Neuron (in vitro differentiated cells): ENCODE results near the gene PPM1N.
"Not testable (repeated sequence)": the region's sequence is repeated elsewhere in the genome, so short reads cannot be mapped to it uniquely, and the experiment has no call there.

ENCODE experiments used
- H2AFZ ChIP-seq: one replicate; pipeline ENCODE4 v1.6.1; 2013; ENCODE audit warnings: low read depth, mild to moderate bottlenecking, inconsistent platforms, low read length, moderate library complexity
- H3K27me3 ChIP-seq: one replicate; pipeline ENCODE4 v1.6.1; 2013; ENCODE audit warnings: low read length; ENCODE audit not compliant: insufficient read depth
- H3K36me3 ChIP-seq: one replicate; pipeline ENCODE4 v1.6.1; 2013; ENCODE audit warnings: low read length; ENCODE audit not compliant: insufficient read depth
- H3K4me1 ChIP-seq: one replicate; pipeline ENCODE4 v1.6.1; 2013; ENCODE audit warnings: low read length; ENCODE audit not compliant: insufficient read depth
- H3K4me3 ChIP-seq: 2 replicates; pipeline ENCODE4 v1.5.1; 2013; ENCODE audit warnings: mild to moderate bottlenecking, low read length, moderate library complexity
- H3K9me3 ChIP-seq: one replicate; pipeline ENCODE4 v1.6.1; 2013; ENCODE audit warnings: low read length

The PPM1N gene

GRCh38 chr19:45502111-45502510 lies 3.9 kb downstream of the PPM1N start:
- H2AFZ ChIP-seq, result no peak overlapping the region
- no peaks in the 10 kb centered on the region for H3K36me3 ChIP-seq
- H3K27me3 ChIP-seq, result peaks cover 39% of the 10 kb centered on the region
- peaks cover 3% of the 10 kb centered on the region for H3K4me1 ChIP-seq
- no peak overlapping the region for H3K4me3 ChIP-seq
- no peaks in the 10 kb centered on the region for H3K9me3 ChIP-seq

GRCh38 chr19:45503909-45504308 lies 5.7 kb downstream of the PPM1N start:
- Histone ChIP-seq H3K4me1 (peaks cover 12% of the 10 kb centered on the region), H3K27me3 (peaks cover 26% of the 10 kb centered on the region), H2AFZ (no peak overlapping the region), H3K4me3 (no peak overlapping the region), H3K9me3 (no peaks in the 10 kb centered on the region), H3K36me3 (no peaks in the 10 kb centered on the region)

GRCh38 chr19:45505151-45505995 lies 7.1 kb downstream of the PPM1N start:
- Histone ChIP-seq H3K36me3 (no peaks in the 10 kb centered on the region), H3K9me3 (no peaks in the 10 kb centered on the region), H3K27me3 (peaks cover 14% of the 10 kb centered on the region), H2AFZ (no peak overlapping the region), H3K4me3 (no peak overlapping the region), H3K4me1 (peaks cover 15% of the 10 kb centered on the region)

GRCh38 chr19:45505996-45506245 lies 7.7 kb downstream of the PPM1N start:
- H3K9me3 ChIP-seq, result no peaks in the 10 kb centered on the region
- no peak overlapping the region for H3K4me3 ChIP-seq
- H3K27me3 ChIP-seq, result peaks cover 14% of the 10 kb centered on the region
- no peaks in the 10 kb centered on the region for H3K36me3 ChIP-seq
- H3K4me1 ChIP-seq, result peaks cover 15% of the 10 kb centered on the region
- no peak overlapping the region for H2AFZ ChIP-seq

- H3K9me3 ChIP-seq, result no peaks in the 10 kb centered on the region
- H2AFZ ChIP-seq, result peak overlapping the region; percentile 89
- peaks cover 9% of the 10 kb centered on the region for H3K27me3 ChIP-seq
- peaks cover 15% of the 10 kb centered on the region for H3K4me1 ChIP-seq
- peak overlapping the region; percentile 72 for H3K4me3 ChIP-seq
- H3K36me3 ChIP-seq, result no peaks in the 10 kb centered on the region
Observed at GRCh38 chr19:45506246-45506988, 8.2 kb downstream of the PPM1N start.

- Histone ChIP-seq H3K4me3 (peak within 1 kb of the TSS; percentile 72), H3K36me3 (no peaks in the 10 kb centered on the region), H2AFZ (peak within 1 kb of the TSS; percentile 89), H3K27me3 (peaks cover 4% of the 10 kb centered on the region), H3K4me1 (peaks cover 15% of the 10 kb centered on the region), H3K9me3 (no peaks in the 10 kb centered on the region)
Observed at GRCh38 chr19:45506989-45507871, 9.0 kb downstream of the PPM1N start, which contains the start of gene VASP. TSS of gene VASP (plus strand) at chr19:45507479. CDS start at chr19:45507772, 293 bp downstream.

- H3K9me3 ChIP-seq, result no peaks in the 10 kb centered on the region
- H2AFZ ChIP-seq, result peak overlapping the region; percentile 89
- H3K36me3 ChIP-seq, result no peaks in the 10 kb centered on the region
- H3K4me1 ChIP-seq, result peaks cover 15% of the 10 kb centered on the region
- peak overlapping the region; percentile 72 for H3K4me3 ChIP-seq
- H3K27me3 ChIP-seq, result no peaks in the 10 kb centered on the region
Observed at GRCh38 chr19:45507872-45508416, 9.7 kb downstream of the PPM1N start.

- no peaks in the 10 kb centered on the region for H3K36me3 ChIP-seq
- H2AFZ ChIP-seq, result peak overlapping the region; percentile 89
- H3K27me3 ChIP-seq, result no peaks in the 10 kb centered on the region
- no peaks in the 10 kb centered on the region for H3K9me3 ChIP-seq
- peak overlapping the region; percentile 72 for H3K4me3 ChIP-seq
- peaks cover 15% of the 10 kb centered on the region for H3K4me1 ChIP-seq
Observed at GRCh38 chr19:45508417-45508860, 10.2 kb downstream of the PPM1N start.

GRCh38 chr19:45508861-45509691 lies 10.8 kb downstream of the PPM1N start:
- peaks cover 15% of the 10 kb centered on the region for H3K4me1 ChIP-seq

GRCh38 chr19:45509692-45510015 lies 11.4 kb downstream of the PPM1N start:
- Histone ChIP-seq H3K9me3 (no peaks in the 10 kb centered on the region), H3K27me3 (no peaks in the 10 kb centered on the region), H3K4me1 (peaks cover 15% of the 10 kb centered on the region), H2AFZ (no peak overlapping the region), H3K4me3 (no peak overlapping the region), H3K36me3 (no peaks in the 10 kb centered on the region)

More at GRCh38 chr19:45508861-45509691, 10.8 kb downstream of the PPM1N start:
- Histone ChIP-seq H3K4me3 (peak overlapping the region; percentile 72), H3K27me3 (no peaks in the 10 kb centered on the region), H2AFZ (no peak overlapping the region), H3K9me3 (no peaks in the 10 kb centered on the region), H3K36me3 (no peaks in the 10 kb centered on the region)

GRCh38 chr19:45510352-45510751 lies 12.1 kb downstream of the PPM1N start:
- not testable (repeated sequence) for H3K9me3 ChIP-seq, H3K4me3 ChIP-seq
- peaks cover 15% of the 10 kb centered on the region for H3K4me1 ChIP-seq

GRCh38 chr19:45511074-45511473 lies 12.8 kb downstream of the PPM1N start:
- Histone ChIP-seq H3K27me3 (no peaks in the 10 kb centered on the region), H3K36me3 (no peaks in the 10 kb centered on the region), H3K4me3 (no peak overlapping the region), H2AFZ (no peak overlapping the region), H3K4me1 (peaks cover 15% of the 10 kb centered on the region), H3K9me3 (no peaks in the 10 kb centered on the region)

More at GRCh38 chr19:45510352-45510751, 12.1 kb downstream of the PPM1N start:
- not testable (repeated sequence) for H3K27me3 ChIP-seq, H3K36me3 ChIP-seq, H2AFZ ChIP-seq
